Activated CD8-positive, alpha-beta memory T cell treated with anti-CD3 and anti-CD28 coated beads, Interleukin-2, amount 50 U/mL, for 1 hour (primary cell): ENCODE data around the gene ZNF414.
A peak's percentile ranks its signal among the peaks of the same experiment; 100 is the strongest.
"Not testable (repeated sequence)": the region's sequence is repeated elsewhere in the genome, so short reads cannot be mapped to it uniquely, and the experiment has no call there.

ENCODE experiments used
- DNase-seq: peaks from one replicate; pipeline ENCODE4 v3.0.0-alpha.2; 2020; ENCODE audit errors: extremely low read depth

Gene ZNF414

DNA sequence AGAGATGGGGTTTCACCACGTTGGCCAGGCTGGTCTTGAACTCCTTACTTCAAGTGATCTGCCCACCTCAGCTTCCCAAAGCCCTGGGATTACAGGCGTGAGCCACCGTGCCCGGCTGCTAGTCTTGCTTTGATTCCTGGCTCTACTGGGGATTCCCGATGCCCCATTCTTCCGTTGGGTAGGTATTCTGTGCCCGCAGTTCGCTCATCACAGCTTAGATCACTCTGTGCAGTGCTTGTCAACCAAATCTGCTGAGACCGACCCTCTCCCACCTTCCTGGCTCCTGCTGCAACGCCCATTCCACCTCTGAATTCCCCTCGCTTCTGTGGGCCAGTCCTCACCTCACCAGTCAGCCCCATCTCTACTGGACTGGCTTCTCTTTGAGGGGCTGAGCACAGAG is 4.6 kb upstream of the ZNF414 start:
- DNase-seq, result no peak

DNA sequence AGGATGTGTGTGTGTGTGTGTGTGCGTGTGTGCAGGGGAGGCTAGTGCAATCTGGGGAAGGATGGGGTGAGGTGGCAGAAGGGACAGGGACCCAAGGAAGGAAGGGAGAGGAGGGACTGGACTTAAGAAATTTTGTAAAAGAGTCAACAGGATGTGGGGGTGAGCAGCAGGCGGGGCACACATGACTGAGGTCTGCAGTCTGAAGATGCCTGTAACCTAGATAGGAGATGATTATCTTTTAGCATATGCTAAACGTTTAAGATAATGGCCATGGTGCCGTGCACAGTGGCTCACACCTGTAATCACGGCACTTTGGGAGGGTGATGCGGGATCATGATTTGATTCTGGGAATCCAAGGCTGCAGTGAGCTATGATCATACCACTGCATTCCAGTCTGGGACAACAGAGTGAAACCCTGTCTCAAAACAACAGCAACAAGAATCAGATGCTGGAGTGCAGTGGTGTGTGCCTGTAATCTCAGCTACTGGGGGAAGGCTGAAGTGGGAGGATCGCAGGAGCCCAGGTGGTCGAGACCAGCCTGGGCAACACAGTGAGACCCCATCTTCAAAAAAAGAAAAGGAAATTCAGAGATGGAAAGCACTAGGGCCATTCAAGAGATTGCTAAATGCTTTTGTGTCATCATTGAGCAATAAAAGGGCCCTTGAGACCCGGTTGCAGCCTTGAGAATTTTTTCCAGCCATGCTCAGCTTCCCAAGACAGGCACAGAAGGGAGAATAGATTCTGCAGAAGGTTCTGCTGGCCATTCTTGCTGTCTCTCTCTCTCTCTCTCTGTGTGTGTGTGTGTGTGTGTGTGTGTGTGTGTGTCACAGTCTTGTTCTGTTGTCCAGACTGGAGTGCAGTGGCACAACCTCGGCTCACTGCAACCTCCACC is 3.8 kb upstream of the ZNF414 start:
- DNase-seq, result no peak

GRCh38 chr19:8515317-8515716 is 1.4 kb upstream of the ZNF414 start:
- peak; percentile 47 for DNase-seq

DNA sequence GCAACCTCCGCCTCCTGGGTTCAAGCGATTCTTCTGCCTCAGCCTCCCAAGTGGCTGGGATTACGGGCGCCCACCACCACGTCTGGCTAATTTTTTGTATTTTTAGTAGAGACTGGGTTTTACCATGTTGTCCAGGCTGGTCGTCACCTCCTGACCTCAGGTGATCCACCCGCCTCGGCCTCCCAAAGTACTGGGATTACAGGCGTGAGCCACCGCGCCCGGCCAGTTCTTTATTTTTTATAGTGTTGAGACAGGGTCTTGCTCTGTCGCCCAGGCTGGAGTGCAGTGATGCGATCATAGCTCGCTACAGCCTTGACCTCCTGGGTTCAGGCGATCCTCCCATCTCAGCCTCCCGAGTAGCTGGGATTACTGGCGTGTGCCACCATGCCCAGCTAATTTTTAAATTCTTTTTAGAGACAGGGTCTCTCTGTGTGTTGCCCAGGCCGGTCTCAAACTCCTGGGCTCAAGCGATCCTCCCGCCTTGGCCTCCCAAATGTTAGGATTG is 590 bp upstream of the ZNF414 start:
- DNase-seq, result not testable (repeated sequence)

GRCh38 chr19:8513036-8513686 is 806 bp downstream of the ZNF414 start:
- DNase-seq, result no peak

DNA sequence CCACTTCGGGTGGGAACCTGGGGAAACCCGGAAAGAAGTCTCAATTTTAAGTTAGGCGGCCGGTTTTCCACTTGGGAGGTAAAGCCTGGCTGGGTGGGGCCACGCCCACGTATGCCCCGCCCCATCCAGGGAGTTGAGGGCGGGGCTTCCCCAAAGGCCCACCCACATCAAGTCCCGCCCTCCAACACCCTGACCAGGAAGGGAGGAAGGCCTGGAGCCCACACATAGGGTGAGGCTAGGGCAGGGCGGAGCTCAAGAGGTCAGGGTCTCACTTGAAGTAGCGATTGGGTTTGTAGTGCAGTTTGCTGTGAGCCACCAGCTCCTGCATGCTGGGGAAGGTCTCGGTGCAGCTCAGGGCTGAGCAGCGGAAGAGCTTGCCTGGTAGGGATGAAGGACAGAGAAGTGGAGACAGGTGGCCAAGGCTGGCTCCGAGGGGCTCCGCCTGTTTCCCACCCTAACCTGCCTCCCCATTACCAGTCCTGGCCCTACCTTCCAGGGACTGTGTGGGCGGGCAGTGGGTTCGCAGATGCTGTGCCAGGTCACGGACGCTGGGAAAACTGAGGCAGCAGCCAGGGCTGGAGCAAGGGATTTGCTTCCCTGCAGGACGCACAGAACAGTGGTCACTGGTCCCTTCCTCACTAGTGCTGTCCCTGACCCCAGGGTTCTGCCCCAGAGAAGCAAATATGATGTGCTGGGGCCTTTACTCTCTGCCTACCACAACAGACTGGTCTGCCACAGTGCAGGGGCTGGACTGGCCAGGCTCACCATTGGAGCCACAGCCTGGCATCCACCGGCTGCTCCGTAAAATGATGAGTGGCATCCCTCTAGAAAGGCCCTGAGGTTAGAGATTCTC is 1.6 kb downstream of the ZNF414 start:
- DNase-seq, result no peak

DNA sequence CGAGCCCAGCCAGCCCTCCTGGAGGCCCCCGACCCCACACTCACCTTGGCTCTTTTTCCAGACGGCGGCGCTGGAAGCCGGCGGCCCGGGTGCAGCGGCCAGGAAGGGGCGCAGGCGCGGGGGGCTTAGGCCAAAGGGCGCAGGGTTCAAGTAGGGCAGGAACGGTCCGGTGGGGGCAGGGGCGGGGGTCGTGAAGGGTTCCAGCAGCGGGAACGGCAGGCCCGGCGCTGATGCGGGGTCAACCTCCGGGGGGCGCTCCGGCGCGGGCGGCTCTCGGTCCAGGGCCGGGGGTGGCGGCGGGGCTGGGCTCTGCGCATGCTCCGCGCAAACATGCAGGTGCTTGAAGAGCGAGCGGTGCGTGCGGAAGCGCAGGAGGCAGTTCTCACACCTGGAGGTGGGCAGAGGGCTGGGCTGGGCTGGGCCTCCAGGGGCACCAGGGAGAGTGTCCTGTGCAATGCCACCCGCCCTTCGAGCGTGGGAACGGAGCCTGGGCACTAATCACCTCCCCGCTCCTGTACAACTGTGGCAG is 2.3 kb downstream of the ZNF414 start:
- DNase-seq, result no peak

DNA sequence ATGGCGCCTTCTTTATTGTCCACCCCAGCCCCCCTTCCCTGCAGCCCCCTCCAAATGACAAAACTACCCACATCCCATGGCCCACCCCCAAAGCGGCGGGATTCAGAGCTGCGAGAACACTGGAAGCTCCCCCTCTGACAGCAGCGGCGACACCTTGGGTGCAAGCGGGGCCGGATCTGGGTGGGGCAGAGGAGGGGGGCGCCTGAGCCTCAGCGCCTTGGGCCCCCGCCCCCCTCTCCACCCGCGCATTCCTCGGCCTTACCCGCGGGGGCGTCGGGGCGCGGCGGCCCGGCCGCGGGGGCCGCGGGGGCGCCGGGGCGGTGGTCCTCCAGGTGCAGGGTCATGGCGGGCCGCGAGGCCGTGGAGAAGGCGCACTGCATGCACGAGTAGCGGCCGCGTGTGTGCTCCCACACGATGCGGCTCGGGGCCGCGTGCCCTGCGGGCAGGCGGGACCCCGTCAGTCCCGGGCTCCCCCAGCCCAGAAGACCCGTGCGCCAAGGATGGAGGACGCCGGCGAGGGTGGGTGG is 3.3 kb downstream of the ZNF414 start:
- DNase-seq, result no peak

DNA sequence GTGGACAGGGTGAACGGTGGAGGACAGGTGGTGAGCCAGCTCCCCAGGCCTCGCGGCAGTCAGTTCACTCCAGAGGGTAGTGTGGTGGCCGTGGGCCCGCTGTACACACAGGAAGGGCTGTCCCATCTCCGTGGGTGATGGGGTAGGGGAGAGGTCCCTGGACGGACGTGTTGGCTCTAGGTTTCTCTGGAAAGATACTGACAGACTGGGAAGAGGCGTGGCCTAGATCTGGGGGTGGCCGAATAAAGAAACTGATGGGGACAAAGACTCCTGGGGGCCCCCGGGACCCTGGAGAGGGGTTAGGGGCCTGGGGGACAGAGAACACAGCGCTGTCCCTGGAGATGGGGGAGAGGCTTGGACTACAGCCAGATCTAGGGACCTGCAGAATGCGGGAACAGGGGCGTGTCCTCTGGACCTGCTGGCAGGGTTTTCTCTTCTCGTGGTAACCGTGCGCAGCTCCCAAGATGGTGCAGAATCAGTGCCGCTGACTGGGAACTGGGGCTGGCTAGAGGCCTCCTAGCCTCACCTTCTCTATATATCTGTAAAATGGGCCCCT is 7.5 kb downstream of the ZNF414 start:
- no peak for DNase-seq

DNA sequence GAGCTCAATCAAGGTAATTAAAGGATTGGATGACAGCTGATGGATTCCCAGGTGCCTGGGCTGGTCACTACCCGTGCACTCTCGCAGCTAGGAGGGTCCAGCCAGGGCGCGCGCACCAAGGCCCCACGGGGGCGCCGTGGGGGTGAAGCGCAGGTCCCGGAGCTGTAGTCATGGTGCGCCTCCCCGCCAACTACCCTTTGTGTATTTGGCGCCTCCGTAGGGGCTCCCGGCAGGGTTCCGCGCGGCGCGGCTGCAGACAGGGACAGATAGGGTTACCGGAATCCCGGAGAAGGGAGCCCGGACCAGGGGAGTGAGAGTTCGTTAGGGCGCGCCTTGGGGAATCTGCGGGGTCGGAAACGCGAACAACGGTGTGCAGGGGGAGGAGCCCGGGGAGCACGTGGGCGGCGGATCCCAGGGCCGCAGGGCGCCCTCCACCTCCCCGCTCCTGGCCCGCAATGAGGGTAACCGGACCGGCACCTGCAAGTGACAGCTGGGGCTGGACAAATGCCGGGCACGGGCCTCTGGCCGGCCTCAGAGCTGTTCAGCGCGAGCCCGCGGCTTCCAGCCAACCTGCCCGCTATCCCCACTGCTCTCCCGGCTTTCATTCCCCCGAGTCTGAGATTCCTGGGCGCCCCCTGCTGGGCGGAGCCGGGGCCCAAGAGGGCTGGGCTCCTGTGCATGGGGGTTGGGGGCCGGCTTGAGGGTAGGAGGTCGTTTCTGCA is 8.1 kb downstream of the ZNF414 start:
- DNase-seq, result no peak

GRCh38 chr19:8504919-8505318 is 9.0 kb downstream of the ZNF414 start:
- DNase-seq, result no peak

GRCh38 chr19:8504171-8504570 is 9.8 kb downstream of the ZNF414 start:
- DNase-seq, result no peak

- no peak for DNase-seq
Measured at GRCh38 chr19:8503510-8503909, 10.5 kb downstream of the ZNF414 start.

DNA sequence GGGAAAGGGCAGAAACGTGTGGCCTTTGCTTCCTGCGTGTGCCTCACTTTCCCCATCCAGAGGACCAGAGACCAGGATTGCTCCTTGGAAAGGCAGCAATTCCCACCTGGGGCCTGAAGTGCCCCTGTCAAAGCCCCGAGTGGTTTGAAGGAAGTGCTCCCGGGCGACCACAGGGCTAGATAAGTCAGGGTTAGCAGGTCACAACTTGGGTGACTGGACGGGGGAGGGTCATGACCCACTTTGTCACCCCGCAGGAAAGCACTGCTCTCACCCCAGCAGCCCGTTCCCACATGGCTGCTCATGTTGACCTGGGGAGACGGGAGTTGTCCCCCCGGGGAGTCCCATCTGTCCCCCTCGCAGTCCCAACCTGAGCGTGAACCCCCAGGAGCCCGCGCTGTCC is 12.0 kb downstream of the ZNF414 start:
- no peak for DNase-seq

- no peak for DNase-seq
Measured at GRCh38 chr19:8501516-8501915, 12.5 kb downstream of the ZNF414 start.

DNA sequence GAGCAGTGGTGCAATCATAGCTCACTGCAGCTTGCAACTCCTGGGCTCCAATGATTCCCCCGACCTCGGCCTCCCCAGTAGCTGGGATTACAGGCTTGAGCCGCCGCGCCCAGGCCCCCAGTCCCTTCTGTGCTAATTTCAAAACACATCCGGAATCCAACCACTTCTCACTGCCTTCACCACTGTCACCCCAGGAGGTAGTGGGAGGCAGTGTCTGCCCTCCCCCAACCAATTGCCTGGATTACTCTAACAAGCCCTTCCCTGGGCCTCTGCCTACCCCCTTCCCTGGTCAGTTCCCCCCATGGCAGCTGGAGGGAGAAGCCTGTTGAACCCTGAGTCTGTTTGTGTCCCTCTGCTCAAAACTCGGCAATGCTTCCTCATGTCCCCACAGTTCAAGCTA is 13.8 kb downstream of the ZNF414 start:
- no peak for DNase-seq

- no peak for DNase-seq
Measured at GRCh38 chr19:8499048-8499833, 14.7 kb downstream of the ZNF414 start.

DNA sequence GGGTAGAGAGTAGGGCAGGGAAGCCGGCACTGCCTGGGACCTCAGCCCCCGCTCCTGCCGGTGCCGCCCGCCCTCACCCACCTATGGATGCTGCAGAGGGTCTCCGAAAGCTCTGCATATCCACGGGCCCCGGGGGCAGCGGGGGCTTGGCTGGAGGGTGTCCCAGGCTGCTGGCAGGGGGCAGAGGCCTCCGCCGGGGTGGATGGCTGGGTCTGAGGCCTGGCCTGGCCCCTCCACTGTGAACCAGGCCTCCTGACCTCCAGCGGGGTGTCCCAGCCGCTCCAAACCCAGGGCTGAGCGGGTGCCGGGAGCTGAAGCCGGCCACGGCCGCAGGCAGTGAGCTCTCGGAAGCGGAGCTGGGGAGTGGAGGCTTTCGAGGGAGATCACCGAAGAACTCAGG is 15.7 kb downstream of the ZNF414 start:
- DNase-seq, result no peak

- no peak for DNase-seq
Measured at GRCh38 chr19:8494158-8494557, 19.8 kb downstream of the ZNF414 start.

DNA sequence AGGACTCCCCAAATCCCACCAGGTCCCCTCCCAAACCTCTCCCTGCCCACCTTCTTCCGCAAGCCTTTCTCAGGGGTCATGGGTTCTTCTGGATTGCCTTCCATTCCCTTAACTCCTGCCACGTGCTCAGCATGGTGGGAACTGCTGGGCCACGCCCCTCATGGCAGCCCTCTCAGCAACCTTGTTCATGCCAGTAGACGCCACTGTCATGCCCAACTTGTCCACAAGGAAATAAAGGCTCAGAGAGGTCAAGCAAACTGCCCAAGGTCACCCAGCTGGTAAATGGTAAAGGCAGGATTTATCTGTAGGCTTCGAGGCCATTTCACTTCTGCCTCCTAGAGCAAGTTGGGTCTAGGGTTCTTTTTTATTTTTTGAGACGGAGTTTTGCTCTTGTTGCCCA is 22.4 kb downstream of the ZNF414 start:
- no peak for DNase-seq
